ENCODE measurements around the gene NUCKS1.
"Not testable (repeated sequence)": the region's sequence is repeated elsewhere in the genome, so short reads cannot be mapped to it uniquely, and the experiment has no call there.

Gene NUCKS1

GRCh38 chr1:205729945-205730610 is 19.9 kb downstream of the NUCKS1 start:
- DNase-seq (ENCODE audit: low read depth): no peak

- no peak for DNase-seq (ENCODE audit: low read depth)
Observed at GRCh38 chr1:205726619-205727125, 23.3 kb downstream of the NUCKS1 start.

GRCh38 chr1:205725514-205725913 is 24.5 kb downstream of the NUCKS1 start:
- DNase-seq (ENCODE audit: low read depth): no peak

GRCh38 chr1:205720740-205721139 is 29.2 kb downstream of the NUCKS1 start:
- DNase-seq (ENCODE audit: low read depth): not testable (repeated sequence)

- DNase-seq (ENCODE audit: low read depth): no peak
Observed at GRCh38 chr1:205719762-205720161, 30.2 kb downstream of the NUCKS1 start.

GRCh38 chr1:205719015-205719414 is 31.0 kb downstream of the NUCKS1 start:
- no peak for DNase-seq (ENCODE audit: low read depth)

GRCh38 chr1:205716371-205717132 is 33.4 kb downstream of the NUCKS1 start:
- DNase-seq (ENCODE audit: low read depth): no peak

GRCh38 chr1:205715628-205716027 is 34.4 kb downstream of the NUCKS1 start:
- no peak for DNase-seq (ENCODE audit: low read depth)

GRCh38 chr1:205714906-205715246 is 35.1 kb downstream of the NUCKS1 start:
- DNase-seq (ENCODE audit: low read depth): no peak

GRCh38 chr1:205714190-205714905 is 35.6 kb downstream of the NUCKS1 start:
- no peak for DNase-seq (ENCODE audit: low read depth)

GRCh38 chr1:205711105-205712048 is 38.6 kb downstream of the NUCKS1 start:
- DNase-seq (ENCODE audit: low read depth): peak; percentile 55

- DNase-seq (ENCODE audit: low read depth): no peak
Observed at GRCh38 chr1:205710201-205711062, 39.5 kb downstream of the NUCKS1 start.

GRCh38 chr1:205709640-205710039 is 40.3 kb downstream of the NUCKS1 start:
- no peak for DNase-seq (ENCODE audit: low read depth)

- DNase-seq (ENCODE audit: low read depth): peak; percentile 51
Observed at GRCh38 chr1:205709059-205709398, 41.0 kb downstream of the NUCKS1 start.

GRCh38 chr1:205706601-205707502 is 43.1 kb downstream of the NUCKS1 start:
- no peak for DNase-seq (ENCODE audit: low read depth)

GRCh38 chr1:205704903-205705302 is 45.1 kb downstream of the NUCKS1 start:
- no peak for DNase-seq (ENCODE audit: low read depth)

- no peak for DNase-seq (ENCODE audit: low read depth)
Observed at GRCh38 chr1:205703072-205703471, 46.9 kb downstream of the NUCKS1 start.

GRCh38 chr1:205701891-205702290 is 48.1 kb downstream of the NUCKS1 start:
- DNase-seq (ENCODE audit: low read depth): no peak

GRCh38 chr1:205701420-205701819 is 48.6 kb downstream of the NUCKS1 start:
- DNase-seq (ENCODE audit: low read depth): no peak

Data from non-pigmented ciliary epithelial cell (primary cell).